IMR-90 (cell line): ENCODE measurements around the gene REN. TPM values are rescaled to one million over a fixed set of nuclear protein-coding genes. Genes with fewer than 3 reads are reported as not detected.
A peak's percentile ranks its signal among the peaks of the same experiment; 100 is the strongest.

Experiments
- ATAC-seq: fragments of 200-7000 bp; cut with Tn5 transposase; 2 replicates; pipeline ENCODE4 v1.9.1; 2020; ENCODE audit warnings: low read depth, mild to moderate bottlenecking, moderate library complexity
- BruUV-seq: library from RNA; stranded (reverse); fragments of 400-500 nt; replicated peaks from 2 replicates; lab custom pipeline; 2021; lab: Mats Ljungman, UMichigan
- CTCF ChIA-PET: fragments of 300-600 bp; formaldehyde crosslinking; extraction: SDS; loops from one replicate; lab custom pipeline; 2021; ENCODE audit warnings: antibody characterized with exemption; lab: Yijun Ruan, JAX
- POLR2A ChIA-PET: fragments of 300-600 bp; sonication (Branson Sonifier 250); formaldehyde crosslinking; loops from one replicate; lab custom pipeline; 2022; ENCODE audit warnings: antibody characterized with exemption; ENCODE audit not compliant: unreplicated experiment; lab: Charles Lee
- DNase-seq: peaks from one replicate; pipeline ENCODE4 v3.0.0; 2013
- H2AFZ ChIP-seq: replicated peaks from 2 replicates; pipeline ENCODE3; 2013; ENCODE audit warnings: low read length, mild to moderate bottlenecking; ENCODE audit not compliant: poor library complexity
- H2AK5ac ChIP-seq: 2 replicates; pipeline ENCODE4 v1.6.1; 2013; ENCODE audit warnings: low read depth, low read length, inconsistent platforms
- H2AK9ac ChIP-seq: replicated peaks from 2 replicates; pipeline ENCODE3; 2013; ENCODE audit warnings: mild to moderate bottlenecking, low read depth, low read length, moderate library complexity; ENCODE audit not compliant: poor library complexity
- H2BK120ac ChIP-seq: 2 replicates; pipeline ENCODE4 v1.6.1; 2013; ENCODE audit warnings: low read depth, low read length, inconsistent platforms
- H2BK15ac ChIP-seq: 3 replicates; pipeline ENCODE4 v1.6.1; 2013; ENCODE audit warnings: low read depth, low read length, inconsistent platforms
- H2BK20ac ChIP-seq: 2 replicates; pipeline ENCODE4 v1.6.1; 2013; ENCODE audit warnings: low read depth, mild to moderate bottlenecking, inconsistent platforms, low read length, moderate library complexity
- H2BK5ac ChIP-seq: 2 replicates; pipeline ENCODE4 v1.6.1; 2013; ENCODE audit warnings: mild to moderate bottlenecking, low read depth, low read length, inconsistent platforms; ENCODE audit not compliant: poor library complexity, severe bottlenecking
- H3K14ac ChIP-seq: replicated peaks from 2 replicates; pipeline ENCODE4 v1.6.1; 2013; ENCODE audit warnings: low read depth, low read length, inconsistent platforms
- H3K18ac ChIP-seq: 2 replicates; pipeline ENCODE4 v1.6.1; 2013; ENCODE audit warnings: low read depth, low read length, control low read depth
- H3K23ac ChIP-seq: 2 replicates; pipeline ENCODE4 v1.6.1; 2013; ENCODE audit warnings: low read depth, low read length, inconsistent platforms
- H3K27ac ChIP-seq: 2 replicates; pipeline ENCODE4 v1.5.1; 2013; ENCODE audit warnings: mild to moderate bottlenecking, control low read depth, low read length; ENCODE audit not compliant: insufficient read depth
- H3K27me3 ChIP-seq: 2 replicates; pipeline ENCODE4 v1.6.1; 2013; ENCODE audit warnings: low read length; ENCODE audit not compliant: control insufficient read depth, insufficient read depth
- H3K36me3 ChIP-seq: 2 replicates; pipeline ENCODE4 v1.6.1; 2013; ENCODE audit warnings: low read length, mixed read lengths; ENCODE audit not compliant: control insufficient read depth, insufficient read depth
- H3K4ac ChIP-seq: 2 replicates; pipeline ENCODE4 v1.6.1; 2013; ENCODE audit warnings: low read depth, low read length, inconsistent platforms
- H3K4me1 ChIP-seq: 2 replicates; pipeline ENCODE4 v1.6.1; 2013; ENCODE audit warnings: low read length, mixed read lengths; ENCODE audit not compliant: control insufficient read depth, insufficient read depth
- H3K4me2 ChIP-seq: 2 replicates; pipeline ENCODE4 v1.6.1; 2013; ENCODE audit warnings: low read depth, mild to moderate bottlenecking, control low read depth, low read length, moderate library complexity
- H3K4me3 ChIP-seq: 2 replicates; pipeline ENCODE4 v1.5.1; 2013; ENCODE audit warnings: low read depth, mild to moderate bottlenecking, control low read depth, low read length, moderate library complexity; ENCODE audit not compliant: insufficient read depth
- H3K56ac ChIP-seq: 2 replicates; pipeline ENCODE4 v1.6.1; 2013; ENCODE audit warnings: low read length, inconsistent platforms; ENCODE audit not compliant: insufficient read depth; ENCODE audit errors: extremely low read depth
- H3K79me1 ChIP-seq, 2 experiments: 2 replicates each; pipeline ENCODE4 v1.6.1; 2013; ENCODE audit warnings: low read length in 2 of 2, inconsistent platforms in 1 of 2, low read depth in 1 of 2
- H3K9ac ChIP-seq: 2 replicates; pipeline ENCODE4 v1.6.1; 2013; ENCODE audit warnings: low read depth, low read length, control low read depth
- H3K9me1 ChIP-seq: 2 replicates; pipeline ENCODE4 v1.6.1; 2013; ENCODE audit warnings: low read length, inconsistent platforms; ENCODE audit not compliant: insufficient read depth
- H3K9me3 ChIP-seq: 2 replicates; pipeline ENCODE4 v1.6.1; 2013; ENCODE audit warnings: low read length; ENCODE audit not compliant: control insufficient read depth, insufficient read depth
- H4K20me1 ChIP-seq: 2 replicates; pipeline ENCODE4 v1.6.1; 2013; ENCODE audit warnings: low read length, inconsistent platforms; ENCODE audit not compliant: insufficient read depth
- H4K5ac ChIP-seq: 2 replicates; pipeline ENCODE4 v1.6.1; 2013; ENCODE audit warnings: mild to moderate bottlenecking, low read depth, low read length, control low read depth
- H4K8ac ChIP-seq, 2 experiments: 2 replicates each; pipeline ENCODE4 v1.6.1; 2013; ENCODE audit warnings: low read depth in 2 of 2, low read length in 2 of 2, control low read depth in 1 of 2, inconsistent platforms in 1 of 2
- H4K91ac ChIP-seq: 2 replicates; pipeline ENCODE4 v1.6.1; 2013; ENCODE audit warnings: low read depth, low read length, inconsistent platforms; ENCODE audit not compliant: insufficient read depth
- BHLHE40 ChIP-seq: fragments of 150-350 bp; IDR thresholded peaks from 2 replicates; pipeline ENCODE4 v1.6.1; 2016; ENCODE audit warnings: mild to moderate bottlenecking, low read depth, low read length
- CTCF ChIP-seq: conservative IDR thresholded peaks from 2 replicates; pipeline ENCODE4 v1.5.1; 2012; ENCODE audit warnings: mild to moderate bottlenecking, low read depth, low read length, improper control_type of control experiment
- MAZ ChIP-seq: IDR thresholded peaks from 2 replicates; pipeline ENCODE4 v1.6.1; 2012; ENCODE audit warnings: low read depth, mild to moderate bottlenecking, low read length, improper control_type of control experiment, moderate library complexity, borderline replicate concordance
- WGBS, 2 experiments: methylation state at CpG; one replicate each; pipeline versions ENCODE4 v1.1.5 to v1.1.7; 2013; ENCODE audit warnings: missing lambda C conversion rate in 2 of 2; ENCODE audit not compliant: insufficient read length in 1 of 2; ENCODE audit errors: extremely low coverage in 2 of 2; 5-methylcytosine and 5-hydroxymethylcytosine counted together
- dilution Hi-C: fragments of 300-500 bp; cut with HindIII; formaldehyde crosslinking; loops from one replicate; pipeline ENCODE4 v1.14.3; 2018; ENCODE audit warnings: low sequenced_read_pairs; ENCODE audit not compliant: unreplicated experiment
- in situ Hi-C: fragments of 300-500 bp; cut with MboI; formaldehyde crosslinking; loops from 3 replicates; pipeline ENCODE4 v1.14.3; 2019; ENCODE audit warnings: low sequenced_read_pairs, inconsistent platforms, mixed read lengths
- intact Hi-C: fragments of 100-400 bp; cut with micrococcal nuclease; formaldehyde crosslinking; loops from 2 replicates; pipeline ENCODE4 v1.10.0; 2022
- polyA plus RNA-seq, 3 experiments: library from polyadenylated mRNA; depleted of rRNA; stranded (reverse); fragments of >200 nt; gene quantifications; 2 replicates each; pipeline ENCODE4 v1.2.3, GENCODE V29; 2012; ENCODE audit warnings: low replicate concordance in 1 of 3
- total RNA-seq: library from RNA; depleted of rRNA; stranded (reverse); fragments of >200 nt; gene quantifications from 2 replicates; pipeline ENCODE4 v1.2.3, GENCODE V29; 2012

The REN gene
- total and polyA plus RNA-seq, 2 of the 4 experiments (the other 2 are of a cell fraction), result 0.54 to 1.2 TPM

DNA sequence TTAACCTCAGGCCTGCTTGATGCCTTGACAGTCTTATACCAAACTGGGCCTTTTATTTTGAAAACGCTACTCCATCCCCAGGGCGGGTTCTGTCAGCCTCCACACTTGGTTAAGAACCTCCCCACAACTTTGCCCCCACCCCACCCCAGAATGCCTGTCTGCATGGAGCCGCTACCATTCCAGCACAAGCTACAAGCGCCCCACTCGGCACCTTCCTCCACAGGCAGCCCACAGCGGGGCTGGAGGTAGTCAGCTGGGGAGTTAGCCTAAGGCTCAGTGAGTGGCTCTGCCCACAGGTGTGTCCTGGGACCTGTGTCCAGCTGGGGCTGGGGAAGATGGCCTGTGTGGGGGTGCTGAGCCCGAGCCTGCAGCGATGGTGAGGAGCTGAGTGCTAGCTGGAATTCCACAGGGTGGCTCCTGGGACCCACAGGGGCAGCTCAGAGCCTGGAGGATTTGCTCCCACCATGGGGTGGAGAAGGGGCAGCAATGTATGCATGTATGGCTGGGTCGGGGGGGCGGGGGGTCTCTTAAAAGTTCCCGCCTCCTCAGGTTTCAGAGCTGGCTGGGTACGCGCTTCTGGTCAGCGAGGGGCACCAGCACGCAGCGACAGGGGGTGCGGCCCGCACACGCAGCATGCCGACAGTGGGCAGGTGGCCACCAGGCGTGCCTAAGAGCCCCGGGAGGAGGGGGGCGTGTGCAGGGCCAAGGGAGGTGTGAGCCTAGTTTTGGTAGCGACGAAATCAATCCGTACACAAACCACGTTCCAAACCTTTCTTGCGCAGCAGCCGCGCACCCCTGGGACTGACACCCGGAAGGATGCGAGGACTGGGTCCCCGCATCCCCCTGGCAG is 15.2 kb downstream of the REN start:
- TF ChIP-seq BHLHE40, result no peak
- TF ChIP-seq CTCF, result no peak
- TF ChIP-seq MAZ, result no peak
- no peak overlapping the region for H2AK5ac ChIP-seq
- no peaks in the 10 kb centered on the region; the same call in 1 of the 2 replicates for H3K27me3 ChIP-seq
- 0 out of 2 replicates have a peak overlapping the region, but pooled peaks have one; percentile 59 for H3K23ac ChIP-seq
- H2AK9ac ChIP-seq, result peak overlapping the region; percentile 96
- peaks cover 4% of the 10 kb centered on the region; the same call in 1 of the 2 replicates for H3K36me3 ChIP-seq
- 43% methylated on average over 16 of the region's 33 CpGs; no CpG with 5 or more reads in 1 of the 2 experiments for WGBS, 2 experiments
- CTCF ChIA-PET, result interaction anchor here (1.2 kb wide), 1 partner anchor 56 kb away, joined by 5 read pairs; no protein-coding TSS in a partner anchor
- peak overlapping the region; percentile 10 to 70; a peak in 2 of 4 replicates for H4K8ac ChIP-seq
- no peak overlapping the region for H2BK15ac ChIP-seq
- no peaks in the 10 kb centered on the region for H3K9me3 ChIP-seq
- H4K20me1 ChIP-seq, result no peaks in the 10 kb centered on the region
- H3K4me3 ChIP-seq, result peak overlapping the region; percentile 95
- peaks cover 7% of the 10 kb centered on the region for H3K4me1 ChIP-seq
- BruUV-seq, result no TSS peak
- H3K56ac ChIP-seq, result peak overlapping the region; percentile 43; the same call in 1 of the 2 replicates
- H3K79me1 ChIP-seq, result peaks cover 0 to 9% of the 10 kb centered on the region in 2 experiments; a peak in 2 of 4 replicates
- H4K5ac ChIP-seq, result peak overlapping the region; percentile 49; the same call in 1 of the 2 replicates
- no peak overlapping the region; the same call in 1 of the 2 replicates for H3K18ac ChIP-seq
- dilution Hi-C loops (loop anchor here (25.0 kb wide), 1 partner anchor 236 kb away; no protein-coding TSS in a partner anchor), in situ Hi-C loops (no loop called here), intact Hi-C loops (no loop called here)
- 0 out of 2 replicates have a peak overlapping the region, but pooled peaks have one; percentile 5 for H3K4ac ChIP-seq
- no peak overlapping the region for H2BK120ac ChIP-seq
- H4K91ac ChIP-seq, result no peak overlapping the region
- peak overlapping the region; percentile 27; the same call in 1 of the 2 replicates for H3K27ac ChIP-seq
- H3K14ac ChIP-seq, result no peak overlapping the region; the same call in 1 of the 2 replicates
- H3K9ac ChIP-seq, result peak overlapping the region; percentile 46
- DNase-seq (no peak), ATAC-seq (no peak)
- no peak overlapping the region for H2BK20ac ChIP-seq
- H3K9me1 ChIP-seq, result peaks cover 7% of the 10 kb centered on the region; the same call in 1 of the 2 replicates
- no peak overlapping the region for H2BK5ac ChIP-seq
- H3K4me2 ChIP-seq, result peak overlapping the region; percentile 86
- POLR2A ChIA-PET, result no interaction called here
- peak overlapping the region; percentile 95 for H2AFZ ChIP-seq
